ENCODE data around the gene NEU2.
"Not testable (repeated sequence)": the region's sequence is repeated elsewhere in the genome, so short reads cannot be mapped to it uniquely, and the experiment has no call there.

Gene NEU2

DNA sequence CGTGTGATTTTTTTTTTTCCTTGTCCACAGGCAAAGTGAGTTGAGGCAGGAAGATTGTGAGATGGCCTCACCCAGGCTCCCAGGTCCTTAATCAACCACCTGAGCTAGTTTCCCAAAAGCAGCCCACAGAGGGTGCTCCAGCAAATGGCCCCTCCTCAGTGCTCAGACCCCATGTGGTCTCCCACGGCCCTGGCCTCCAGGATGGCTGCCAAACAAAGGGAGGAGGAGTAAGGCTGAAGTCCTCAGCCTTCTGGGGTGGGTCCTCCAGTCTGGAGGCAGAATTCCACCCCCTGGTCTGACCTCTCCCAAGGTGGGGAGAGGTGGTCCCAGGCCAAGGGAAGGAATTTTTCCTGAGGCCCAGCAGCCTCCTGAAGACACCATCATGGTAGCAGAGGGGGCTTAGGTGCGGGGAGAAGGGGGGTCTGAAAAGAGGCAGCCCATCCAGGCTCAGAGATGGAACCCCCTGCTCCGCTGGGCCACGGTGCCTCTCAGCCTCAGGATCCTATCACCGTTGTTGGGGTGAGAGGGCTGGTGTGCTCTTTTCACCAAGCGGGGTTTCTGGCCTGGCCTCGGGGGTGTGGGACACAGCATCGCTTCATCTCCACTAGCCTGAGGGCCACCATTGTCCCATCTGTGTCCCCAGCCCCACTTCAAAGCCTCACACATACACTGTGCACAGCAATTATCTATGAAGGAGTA, 21.8 kb upstream of the NEU2 start:
- no peak for DNase-seq

DNA sequence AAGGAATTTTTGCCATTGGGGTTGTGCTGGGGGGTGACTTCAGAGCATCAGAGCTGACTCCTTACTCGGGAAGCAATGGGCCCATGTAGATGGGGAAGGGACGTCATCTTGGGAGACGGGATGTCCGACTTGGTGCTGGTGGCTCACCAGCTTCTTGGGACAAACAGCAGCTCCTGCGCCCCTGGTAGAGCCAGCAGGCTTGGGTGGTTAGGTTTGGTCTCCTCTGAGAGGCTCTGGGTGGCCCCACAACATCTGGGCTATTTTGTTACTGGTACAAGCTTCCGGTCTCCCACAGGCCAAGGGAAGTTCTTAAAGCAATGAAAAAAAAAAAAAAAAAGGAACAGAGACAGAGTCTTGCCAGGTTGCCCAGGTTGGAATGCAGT, 21.2 kb upstream of the NEU2 start:
- no peak for DNase-seq

DNA sequence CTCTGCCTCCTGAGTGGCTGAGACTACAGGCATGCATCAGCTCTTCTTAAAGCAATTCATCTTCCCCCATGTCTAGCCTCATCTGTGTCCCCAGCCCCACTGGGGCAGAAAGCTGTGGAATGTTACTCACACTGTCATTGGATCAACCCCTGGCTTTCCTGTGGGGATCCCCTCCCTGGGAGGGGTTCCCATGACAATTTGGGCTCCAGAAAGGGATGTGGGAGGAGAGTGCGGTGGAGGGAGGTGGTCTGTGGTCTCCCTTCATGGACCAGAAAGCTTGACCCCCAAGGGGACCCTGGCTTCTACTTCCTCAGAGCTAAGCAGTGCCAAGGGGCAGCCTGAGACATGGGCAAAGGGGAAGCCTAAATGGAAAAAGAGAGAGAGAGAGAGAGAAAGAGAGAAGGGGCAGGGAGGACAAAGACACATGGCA, 20.8 kb upstream of the NEU2 start:
- no peak for DNase-seq

DNA sequence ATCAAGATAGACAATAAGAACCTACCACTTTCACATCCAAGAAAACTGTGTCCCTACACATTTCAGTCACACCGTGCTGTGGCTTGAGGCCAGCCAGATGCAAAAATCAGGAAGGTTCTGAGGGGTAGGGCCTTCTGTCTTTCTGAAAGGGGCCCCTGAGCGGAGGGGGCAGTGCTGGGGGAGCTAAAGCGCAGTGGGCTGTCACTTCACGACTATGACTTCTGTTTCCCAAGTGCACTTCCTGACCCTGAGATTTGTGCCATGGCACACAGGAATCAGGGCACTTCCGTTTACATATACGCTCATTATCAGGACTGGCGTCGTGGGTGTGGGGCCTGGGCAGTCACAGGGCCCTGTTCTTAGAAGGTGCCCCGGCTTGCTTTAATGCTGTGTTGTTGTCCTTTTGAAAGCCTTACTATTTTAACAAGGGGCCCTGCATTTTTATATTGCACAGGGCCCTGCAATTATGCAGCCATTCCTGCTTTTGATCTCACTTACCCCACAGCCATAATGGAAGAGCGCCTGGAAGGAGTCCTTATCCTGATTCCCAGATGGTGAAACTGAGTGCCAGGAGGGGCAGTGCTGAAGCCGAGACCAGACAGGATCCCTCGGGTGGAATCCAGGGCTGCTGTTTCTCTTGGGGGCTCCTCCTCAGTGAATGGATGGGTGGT, 20.0 kb upstream of the NEU2 start:
- no peak for DNase-seq

GRCh38 chr2:233013027-233013461, 19.4 kb upstream of the NEU2 start, which contains the start of gene NGEF:
TSS of gene NGEF (minus strand) at chr2:233013256. CDS start at chr2:232974890, 38,366 bp downstream.
- no peak for DNase-seq

DNA sequence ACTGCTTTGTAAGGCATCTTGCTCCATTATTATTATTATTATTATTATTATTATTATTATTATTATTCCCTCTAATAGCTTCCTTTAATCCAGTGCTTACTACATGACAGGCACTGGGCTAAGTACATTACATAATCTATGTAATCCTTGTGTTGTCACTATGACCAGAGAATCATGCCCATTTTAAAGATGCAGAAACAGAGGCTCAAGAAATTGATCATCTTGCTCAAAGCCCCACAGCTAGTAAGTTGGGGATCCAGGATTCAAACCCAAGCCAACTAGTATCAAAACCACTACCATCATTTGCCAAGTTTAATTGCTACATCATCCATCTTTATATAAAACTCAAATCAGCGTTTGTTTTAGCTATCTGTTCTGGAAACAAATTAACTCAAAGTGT, 18.8 kb upstream of the NEU2 start:
- DNase-seq, result no peak

DNA sequence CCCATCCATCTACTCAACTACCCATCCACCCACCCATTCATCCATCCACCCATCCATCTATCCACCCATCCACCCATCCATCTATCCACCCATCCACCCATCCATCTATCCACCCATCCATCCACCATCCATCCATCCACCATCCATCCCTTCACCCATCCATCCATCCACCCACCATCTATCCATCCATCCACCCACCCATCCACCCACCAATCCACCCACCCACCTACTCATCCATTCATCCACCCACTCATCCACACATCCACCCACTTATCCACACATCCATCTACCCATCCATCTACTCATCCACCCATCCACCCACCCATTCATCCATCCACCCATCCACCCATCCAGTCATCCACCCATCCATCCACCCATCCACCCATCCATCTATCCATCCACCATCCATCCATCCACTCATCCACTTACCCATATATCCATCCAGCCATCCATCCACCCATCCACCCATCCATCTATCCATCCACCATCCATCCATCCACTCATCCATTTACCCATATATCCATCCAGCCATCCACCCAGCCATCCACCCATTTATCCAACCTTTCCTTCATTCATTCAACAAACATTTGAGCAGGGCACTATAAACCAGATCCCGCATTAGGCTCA, 17.3 kb upstream of the NEU2 start:
- DNase-seq, result no peak

GRCh38 chr2:233017947-233018346, 14.5 kb upstream of the NEU2 start:
- DNase-seq, result no peak

- DNase-seq, result not testable (repeated sequence)
These were observed 12.9 kb upstream of the NEU2 start for GRCh38 chr2:233019610-233020009.

- no peak for DNase-seq
These were observed 12.0 kb upstream of the NEU2 start for GRCh38 chr2:233020454-233020853.

DNA sequence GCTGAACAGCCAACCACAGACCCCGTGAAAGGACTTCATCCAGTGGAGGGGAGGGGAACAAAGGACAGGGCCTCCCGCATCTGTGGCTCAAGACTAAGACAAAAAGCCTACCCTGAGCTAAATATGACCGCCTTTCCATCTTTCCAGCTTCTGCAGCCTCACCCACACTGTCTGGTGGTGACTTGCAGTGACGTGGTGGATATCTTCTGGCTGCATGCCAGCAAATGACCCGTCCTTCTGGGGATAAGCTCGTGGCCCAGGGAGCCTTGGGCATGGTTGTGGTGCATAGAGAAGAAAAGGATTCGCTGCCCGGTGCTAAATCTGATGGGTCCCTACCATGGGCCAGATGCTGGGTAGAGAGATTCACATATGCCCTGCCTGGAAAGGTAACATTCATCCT, 10.7 kb upstream of the NEU2 start:
- no peak for DNase-seq

DNA sequence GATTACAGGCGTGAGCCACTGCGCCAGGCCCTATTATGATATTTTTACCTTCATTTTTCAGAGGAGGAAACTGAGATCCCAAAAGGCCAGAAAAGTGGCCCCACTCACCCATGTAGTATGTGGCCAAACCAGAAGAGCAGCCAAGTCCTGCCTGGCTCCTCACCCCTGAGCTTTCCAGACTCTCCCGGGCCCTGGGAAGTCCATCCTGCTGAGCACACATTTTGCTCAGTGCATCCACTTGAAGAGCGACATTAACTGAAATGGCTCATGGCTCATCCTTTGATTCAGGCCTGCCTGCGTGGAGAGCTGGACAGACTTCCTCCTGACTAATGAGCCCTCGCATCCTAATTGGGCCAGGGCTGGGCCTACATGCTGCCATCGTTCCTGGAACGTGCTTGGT, 9.9 kb upstream of the NEU2 start:
- no peak for DNase-seq

GRCh38 chr2:233023007-233023760, 9.3 kb upstream of the NEU2 start:
- no peak for DNase-seq

- no peak for DNase-seq
These were observed 8.6 kb upstream of the NEU2 start for GRCh38 chr2:233023761-233024410.

DNA sequence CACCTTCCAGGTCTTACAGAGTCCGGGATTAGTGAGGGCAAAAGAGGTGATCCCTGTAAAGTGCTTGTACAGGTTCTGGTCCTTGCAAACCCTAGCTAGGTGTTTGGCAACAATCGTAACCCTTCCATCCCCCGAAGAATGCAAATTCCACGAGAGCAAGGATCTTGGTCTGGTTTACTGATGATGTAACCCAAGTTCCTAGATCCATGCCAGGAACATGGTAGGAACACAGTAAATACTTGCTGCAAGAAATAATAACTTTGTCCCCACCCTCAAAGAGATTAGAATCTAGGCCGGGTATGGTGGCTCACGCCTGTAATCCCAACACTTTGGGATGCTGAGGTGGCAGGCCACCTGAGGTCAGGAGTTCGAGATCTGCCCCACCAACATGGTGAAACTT, 6.8 kb upstream of the NEU2 start:
- DNase-seq, result no peak

DNA sequence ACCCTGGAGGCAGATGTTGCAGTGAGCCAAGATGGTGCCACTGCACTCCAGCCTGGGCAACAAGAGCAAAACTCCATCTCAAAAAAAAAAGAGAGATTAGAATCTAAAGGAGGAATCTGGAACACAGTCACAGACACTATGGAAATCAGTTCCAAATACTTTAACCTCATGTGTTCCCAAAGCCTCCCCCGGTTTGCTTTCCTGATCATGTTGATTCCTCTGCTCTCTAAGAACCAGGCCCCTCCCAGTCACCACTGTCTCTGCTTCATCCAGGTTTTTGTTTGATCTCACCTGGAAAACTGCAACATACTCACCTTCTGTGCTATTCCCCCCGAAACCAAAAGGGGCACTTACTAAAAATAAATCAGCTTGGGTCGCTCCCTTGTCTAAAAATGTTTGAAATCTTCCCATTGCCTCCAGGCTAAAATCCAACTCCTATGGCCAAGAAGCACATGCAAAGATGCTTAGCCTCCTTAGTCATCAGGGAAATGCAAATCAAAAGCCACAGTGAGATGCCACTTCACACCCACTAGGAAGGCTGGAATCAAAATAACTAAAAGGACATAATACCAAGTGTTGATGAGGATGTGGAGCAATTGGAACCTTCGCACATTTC, 6.2 kb upstream of the NEU2 start:
- DNase-seq, result no peak

GRCh38 chr2:233029321-233029720, 3.2 kb upstream of the NEU2 start:
- DNase-seq, result no peak

DNA sequence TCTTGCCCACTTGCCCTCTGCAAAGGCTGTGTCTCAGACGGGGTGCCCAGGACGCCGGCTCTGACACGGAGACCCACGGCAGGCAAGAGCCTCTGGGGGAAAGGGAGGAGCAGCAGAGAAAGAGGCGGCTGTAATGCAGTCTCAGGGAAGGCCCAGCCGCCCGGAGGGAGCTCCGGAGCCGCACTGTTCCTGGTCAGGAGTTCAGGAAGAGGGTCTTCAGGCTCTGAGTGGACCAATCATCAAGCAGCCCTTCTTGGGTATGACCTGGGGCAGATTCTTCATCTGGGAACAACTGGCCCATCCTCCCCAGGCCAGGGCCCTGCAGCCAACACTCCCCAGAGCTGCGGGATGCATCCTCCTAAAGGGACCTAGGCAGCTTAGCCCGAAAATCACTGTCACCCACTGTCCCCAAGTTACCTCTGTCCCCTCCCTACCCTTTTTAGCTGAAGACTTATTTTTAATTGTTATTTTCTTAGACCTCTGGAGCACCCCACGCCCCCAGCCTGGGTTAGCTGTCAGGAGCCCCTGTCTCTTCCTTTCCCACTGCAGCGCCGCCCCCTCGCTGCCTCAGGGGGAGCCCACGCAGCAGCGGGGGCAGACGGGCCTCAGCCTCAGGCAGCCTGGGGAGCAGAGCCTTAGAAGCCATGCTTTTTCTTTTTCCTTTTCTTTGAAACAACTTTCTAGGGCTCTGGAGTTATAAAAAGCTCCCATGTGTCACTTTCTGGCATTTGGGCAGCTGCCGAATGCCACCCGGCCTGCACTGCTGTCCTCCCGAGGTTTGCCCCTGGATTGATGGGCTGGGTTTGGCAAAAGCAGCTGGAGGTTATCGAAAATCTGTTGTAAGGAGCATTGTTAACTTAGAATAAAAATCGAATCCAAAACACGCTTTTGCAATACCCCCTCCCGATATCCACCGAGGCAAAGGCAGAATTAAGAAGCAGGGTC, 644 bp upstream of the NEU2 start:
- DNase-seq, result no peak

- DNase-seq, result no peak
These were observed 1.2 kb downstream of the NEU2 start for GRCh38 chr2:233033672-233034071.

GRCh38 chr2:233034091-233034882, 1.8 kb downstream of the NEU2 start:
- DNase-seq, result no peak

Measured in CD4-positive, alpha-beta T cell treated with Interleukin-17A for 4 hours (primary cell).